HG03060 (cell line): Measurements from ENCODE around the gene SERPINA7.
"Not testable (repeated sequence)": the region's sequence is repeated elsewhere in the genome, so short reads cannot be mapped to it uniquely, and the experiment has no call there.

Experiments
- ATAC-seq: cut with Tn5 transposase; IDR thresholded peaks from one replicate; pipeline ENCODE4 v1.9.1; 2021; ENCODE audit warnings: low read depth, moderate number of reproducible peaks; ENCODE audit not compliant: unreplicated experiment

The SERPINA7 gene

GRCh38 chrX:106038625-106039024 lies at the start of gene SERPINA7:
Gene SERPINA7 (minus strand): TSS chrX:106038727. CDS start chrX:106037058, 1,669 bp downstream.
- no peak for ATAC-seq

GRCh38 chrX:106069048-106069447 lies 30.5 kb upstream of the SERPINA7 start:
- no peak for ATAC-seq

DNA sequence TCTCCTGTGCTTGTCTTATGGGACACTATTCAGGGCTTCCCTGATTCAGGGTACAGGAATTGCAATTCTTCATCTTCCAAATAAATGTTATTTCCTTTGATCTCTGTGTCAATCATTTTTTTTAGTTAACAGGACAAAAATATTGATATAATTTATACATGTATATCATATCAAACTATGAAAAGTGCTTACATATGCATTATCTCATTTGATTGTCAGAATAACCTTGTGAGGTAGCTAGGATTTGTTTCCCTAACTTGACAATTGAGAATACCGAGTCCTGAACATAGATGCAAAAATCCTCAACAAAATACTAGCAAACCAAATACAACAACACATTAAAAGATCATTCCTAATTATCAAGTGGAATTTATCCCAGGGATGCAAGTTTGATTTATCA lies 11.5 kb upstream of the SERPINA7 start:
- ATAC-seq = no peak

- no peak for ATAC-seq
Measured at GRCh38 chrX:106042296-106042695, 3.8 kb upstream of the SERPINA7 start.

DNA sequence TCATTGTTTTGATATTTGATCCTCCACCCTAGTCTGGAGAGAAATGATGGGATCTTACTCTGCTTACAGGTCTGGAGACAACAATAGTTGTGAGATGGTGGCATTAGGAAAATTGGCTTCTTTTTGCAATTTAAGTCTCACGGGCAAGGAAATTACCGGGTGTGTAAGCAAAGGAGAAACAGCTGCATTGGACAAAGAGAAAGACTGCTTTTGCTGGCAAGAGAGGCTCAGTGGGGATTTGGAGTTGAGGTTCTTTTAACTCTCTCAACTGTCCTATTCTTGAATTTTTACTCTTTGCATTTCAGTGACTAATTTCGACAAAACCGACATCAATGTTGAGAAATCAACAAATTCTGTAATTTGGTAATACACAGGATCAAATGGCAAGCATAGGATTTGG lies 2.3 kb upstream of the SERPINA7 start:
- no peak for ATAC-seq

GRCh38 chrX:106039920-106040319 lies 1.4 kb upstream of the SERPINA7 start:
- no peak for ATAC-seq

GRCh38 chrX:106037835-106038473 lies 573 bp downstream of the SERPINA7 start:
- ATAC-seq = no peak

- no peak for ATAC-seq
Measured at GRCh38 chrX:106036716-106037115, 1.8 kb downstream of the SERPINA7 start.

DNA sequence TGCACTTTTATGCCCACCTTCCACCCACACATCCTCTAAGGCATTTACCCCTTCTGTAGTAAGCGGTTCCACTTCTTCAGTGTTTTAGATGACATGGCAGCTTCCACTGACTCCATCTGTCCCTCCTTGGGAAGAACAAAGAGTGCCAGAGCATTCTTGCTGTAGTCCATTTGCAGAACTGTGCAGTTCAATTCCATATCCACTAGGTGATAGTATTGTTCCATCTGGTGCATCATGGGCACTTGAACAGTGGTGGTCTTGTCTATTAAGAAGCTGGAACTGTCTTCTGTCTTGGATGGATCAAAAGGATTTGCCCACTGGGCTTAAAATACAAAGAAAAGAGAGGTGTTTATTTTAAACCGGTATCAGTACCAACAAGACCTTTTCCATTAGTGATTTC lies 3.5 kb downstream of the SERPINA7 start:
- no peak for ATAC-seq

DNA sequence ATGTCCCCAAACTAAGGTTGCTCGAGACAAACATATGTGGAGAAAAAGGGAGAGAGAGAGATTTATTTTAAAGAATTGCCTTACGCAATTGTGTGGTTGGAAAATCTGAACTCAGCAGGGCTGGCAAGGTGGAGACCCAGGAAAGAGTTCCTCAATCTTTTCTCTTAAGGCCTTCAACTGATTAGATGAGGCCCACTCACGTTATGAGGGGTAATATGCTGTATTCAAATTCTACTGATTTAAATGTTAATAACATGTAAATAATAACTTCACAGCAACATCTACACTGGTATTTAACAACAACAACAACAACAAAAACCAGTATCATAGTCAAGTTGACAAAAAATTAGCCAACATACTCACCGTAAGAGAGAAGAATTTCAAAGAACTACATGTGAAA lies 14.6 kb downstream of the SERPINA7 start:
- no peak for ATAC-seq

DNA sequence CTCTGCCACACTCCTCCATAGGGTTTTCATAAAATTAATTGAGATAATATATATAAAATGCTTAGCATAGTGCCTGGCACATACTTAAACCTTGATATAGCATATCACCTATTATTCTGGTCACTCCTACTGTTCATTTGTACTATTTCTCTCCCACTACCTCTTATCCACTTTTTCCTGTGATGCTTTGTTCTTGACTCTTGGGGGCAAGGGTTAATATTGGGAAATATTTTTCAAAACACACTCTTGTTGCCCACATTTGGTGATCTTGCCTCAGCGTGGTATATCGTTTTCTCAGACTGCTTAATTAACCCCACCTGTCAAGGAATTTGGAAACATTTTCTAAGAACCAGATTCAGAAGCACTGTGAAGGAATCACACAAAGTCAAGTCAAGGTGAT lies 16.3 kb downstream of the SERPINA7 start:
- ATAC-seq = no peak

DNA sequence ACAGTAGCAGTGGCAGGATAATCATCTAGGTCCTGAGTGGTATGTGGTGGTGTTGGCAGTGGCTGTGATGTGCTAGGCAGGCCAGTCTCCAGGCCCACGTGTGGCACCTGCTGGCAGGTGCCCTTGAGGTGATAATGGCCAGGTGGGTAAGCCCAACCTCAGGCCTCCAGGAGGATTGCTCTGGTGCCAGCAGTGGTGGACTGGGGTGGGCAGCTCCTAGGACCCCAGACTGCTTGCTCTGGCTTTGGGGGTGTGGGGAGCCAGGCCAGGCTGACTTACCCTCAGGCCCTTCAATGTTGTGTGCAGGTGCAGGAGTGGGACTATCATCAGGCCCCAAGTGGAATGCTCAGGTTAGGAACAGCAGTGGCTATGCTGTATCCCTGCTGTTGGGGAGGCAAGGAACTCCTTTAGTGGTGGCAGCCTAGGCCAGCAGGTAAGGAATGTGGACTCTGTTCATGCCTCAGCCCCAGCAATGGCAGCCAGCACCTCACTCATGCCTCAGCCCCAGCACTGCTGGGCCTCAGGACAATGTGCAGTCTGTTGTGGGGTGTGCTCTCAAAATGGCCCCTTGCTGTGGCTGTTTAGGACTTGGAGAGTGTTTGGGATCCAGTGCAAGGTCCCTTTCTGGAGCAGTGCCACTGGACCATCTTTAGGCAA lies 24.3 kb downstream of the SERPINA7 start:
- ATAC-seq = no peak

DNA sequence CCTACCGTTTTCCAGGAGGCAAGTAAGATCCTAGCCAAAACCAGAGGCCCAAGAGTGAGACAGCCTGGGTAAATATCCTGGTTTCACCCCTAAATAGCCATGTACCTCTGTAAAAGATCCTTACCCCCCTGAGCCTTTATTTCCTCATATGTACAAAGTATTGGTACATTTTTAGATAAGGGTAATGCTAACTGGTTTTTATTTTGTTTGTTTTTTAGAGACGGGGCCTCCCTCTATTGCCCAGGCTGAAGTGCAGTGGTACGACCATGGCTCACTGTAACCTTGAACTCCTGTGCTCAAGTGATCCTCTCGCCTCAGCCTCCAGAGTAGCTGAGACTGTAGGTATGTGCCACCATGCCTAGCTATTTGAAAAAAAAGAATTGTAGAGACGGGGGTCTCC lies 29.4 kb downstream of the SERPINA7 start:
- ATAC-seq = no peak

GRCh38 chrX:106007815-106008214 lies 30.7 kb downstream of the SERPINA7 start:
- ATAC-seq = no peak

DNA sequence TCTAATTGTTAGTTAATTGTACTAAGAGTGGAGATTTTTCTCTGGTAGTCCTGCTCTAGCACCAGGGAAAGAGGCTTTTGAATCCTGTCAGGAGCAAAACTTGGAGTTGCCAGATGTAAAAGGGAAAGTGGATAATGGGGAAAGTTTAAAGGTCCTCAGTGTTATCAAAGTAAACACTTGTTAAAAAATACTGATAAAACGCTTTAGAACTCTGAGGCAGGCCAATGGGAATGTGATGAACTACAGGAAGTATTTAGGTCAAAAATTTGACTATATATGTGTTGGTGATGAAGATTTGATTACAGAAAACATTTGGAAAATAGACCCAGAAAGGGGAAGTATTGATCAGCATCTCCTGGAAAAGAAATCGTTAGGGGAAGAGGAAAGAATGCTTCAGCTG lies 32.8 kb downstream of the SERPINA7 start:
- ATAC-seq = no peak

DNA sequence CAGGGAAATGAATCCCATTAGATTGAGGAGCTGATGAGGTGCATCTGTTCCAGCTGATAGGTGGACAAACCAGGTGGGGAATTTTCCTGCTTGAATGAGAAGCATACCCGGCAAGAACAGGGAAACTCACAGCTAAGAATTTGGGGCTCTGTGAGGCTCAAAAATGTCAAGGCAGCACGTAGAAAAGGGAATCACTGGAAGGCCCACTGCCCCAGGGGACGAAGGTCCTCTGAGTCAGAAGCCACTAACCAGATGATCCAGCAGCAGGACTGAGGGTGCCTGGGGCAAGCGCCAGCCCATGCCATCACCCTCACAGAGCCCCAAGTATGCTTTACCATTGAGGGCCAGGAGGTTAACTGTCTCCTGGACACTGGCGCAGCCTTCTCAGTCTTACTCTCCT lies 37.9 kb downstream of the SERPINA7 start:
- not testable (repeated sequence) for ATAC-seq

DNA sequence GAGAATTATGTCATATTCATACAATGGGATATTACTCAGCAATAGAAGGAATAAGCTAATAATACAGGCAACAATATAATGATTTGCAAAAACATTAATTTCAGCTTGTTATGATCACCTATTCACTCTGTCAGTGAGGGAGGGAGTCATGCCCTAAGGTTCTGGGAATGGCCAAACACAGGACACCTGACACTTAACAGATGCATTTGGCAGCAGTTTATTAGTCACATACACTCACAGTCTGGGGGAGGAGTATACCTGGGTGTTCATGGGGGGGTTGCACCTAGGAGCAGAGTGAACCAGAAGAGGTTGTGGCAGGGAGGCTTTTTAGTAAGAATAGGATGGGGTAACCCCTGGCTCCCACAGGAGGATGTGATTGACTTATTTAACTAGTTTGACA lies 38.3 kb downstream of the SERPINA7 start:
- ATAC-seq = no peak

- ATAC-seq = no peak
Measured at GRCh38 chrX:105999294-105999693, 39.2 kb downstream of the SERPINA7 start.

- not testable (repeated sequence) for ATAC-seq
Measured at GRCh38 chrX:105988487-105988886, 50.0 kb downstream of the SERPINA7 start.
